B cell (primary cell): ENCODE data around the gene CTTNBP2NL. TPM values are rescaled to one million over a fixed set of nuclear protein-coding genes. Genes with fewer than 3 reads are reported as not detected.
A peak's percentile ranks its signal among the peaks of the same experiment; 100 is the strongest.

Experiments used
- ATAC-seq: fragments of 200-7000 bp; cut with Tn5 transposase; one replicate; pipeline ENCODE4 v1.10.0; 2021; ENCODE audit warnings: low read depth, mild to moderate bottlenecking, moderate number of reproducible peaks, moderate library complexity
- CTCF ChIA-PET: fragments of 350-600 bp; sonication (Branson Sonifier 250); formaldehyde crosslinking; loops from one replicate; lab custom pipeline; 2021; ENCODE audit warnings: antibody characterized with exemption, inconsistent platforms; lab: Charles Lee
- POLR2A ChIA-PET: fragments of 350-600 bp; sonication (Branson Sonifier 250); formaldehyde crosslinking; loops from one replicate; lab custom pipeline; 2021; ENCODE audit warnings: antibody characterized with exemption; lab: Charles Lee
- DNase-seq: peaks from one replicate; pipeline ENCODE4 v3.0.0; 2013
- H2AFZ ChIP-seq: 2 replicates; pipeline ENCODE4 v1.6.1; 2012; ENCODE audit warnings: mild to moderate bottlenecking, low read depth, low read length; ENCODE audit not compliant: insufficient read depth, poor library complexity, severe bottlenecking
- H3K27ac ChIP-seq, 2 donors: 1 replicate in 1 of 2; 2 replicates in 1 of 2; pipeline ENCODE4 v1.5.1; 2012 to 2013; ENCODE audit warnings: low read length in 2 of 2, mild to moderate bottlenecking in 2 of 2, moderate library complexity in 1 of 2
- H3K27me3 ChIP-seq, 4 experiments: fragments of 200-600 bp in 1 of 4; sonication (generic) in 1 of 4; replicated peaks in 1 of 4; 1 replicate in 2 of 4; 2 replicates in 2 of 4; pipeline versions ENCODE4 v1.6.1 to v1.7.0; 2013 to 2016; ENCODE audit warnings: low read length in 3 of 4, mild to moderate bottlenecking in 2 of 4, mixed read lengths in 1 of 4, moderate library complexity in 1 of 4; ENCODE audit not compliant: insufficient read depth in 4 of 4, control insufficient read depth in 3 of 4; ENCODE audit errors: control extremely low read depth in 1 of 4
- H3K36me3 ChIP-seq, 2 experiments: replicated peaks in 1 of 2; 1 replicate in 1 of 2; 2 replicates in 1 of 2; pipeline versions ENCODE4 v1.6.1 to v1.7.1; 2013; ENCODE audit warnings: low read length in 1 of 2; ENCODE audit not compliant: insufficient read depth in 2 of 2, control insufficient read depth in 1 of 2; ENCODE audit errors: control extremely low read depth in 1 of 2, extremely low read depth in 1 of 2
- H3K4me1 ChIP-seq, 2 donors: fragments of 200-600 bp in 1 of 2; sonication (generic) in 1 of 2; 1 replicate in 1 of 2; 2 replicates in 1 of 2; pipeline versions ENCODE4 v1.5.1 to v1.6.1; 2013 to 2017; ENCODE audit warnings: low read length in 2 of 2; ENCODE audit not compliant: control insufficient read depth in 2 of 2, insufficient read depth in 2 of 2
- H3K4me2 ChIP-seq: replicated peaks from 2 replicates; pipeline ENCODE3; 2012; ENCODE audit warnings: mild to moderate bottlenecking, low read depth, low read length; ENCODE audit not compliant: poor library complexity, severe bottlenecking
- H3K4me3 ChIP-seq, 5 experiments: fragments of 200-600 bp in 1 of 5; sonication (generic) in 1 of 5; 1 replicate in 3 of 5; 2 replicates in 2 of 5; pipeline versions ENCODE4 v1.5.1 to v1.7.0; 2011 to 2016; ENCODE audit warnings: low read length in 4 of 5, mild to moderate bottlenecking in 4 of 5, low read depth in 2 of 5, control low read depth in 1 of 5, moderate library complexity in 1 of 5; ENCODE audit not compliant: insufficient read depth in 1 of 5; ENCODE audit errors: control extremely low read depth in 1 of 5, extremely low read depth in 1 of 5
- H3K79me2 ChIP-seq: fragments of 200-600 bp; sonication (generic); one replicate; pipeline ENCODE4 v1.6.0; 2016; ENCODE audit warnings: low read length; ENCODE audit not compliant: control insufficient read depth, insufficient read depth
- H3K9ac ChIP-seq: fragments of 200-600 bp; sonication (generic); 2 replicates; pipeline ENCODE4 v1.6.1; 2017; ENCODE audit warnings: mild to moderate bottlenecking, low read length, moderate library complexity
- H3K9me3 ChIP-seq, 3 donors: one replicate each; pipeline versions ENCODE4 v1.6.1 to v1.7.1; 2013; ENCODE audit warnings: low read length in 2 of 3; ENCODE audit not compliant: control insufficient read depth in 2 of 3, insufficient read depth in 1 of 3; ENCODE audit errors: control extremely low read depth in 1 of 3
- H4K20me1 ChIP-seq: 2 replicates; pipeline ENCODE4 v1.6.0; 2012; ENCODE audit warnings: mild to moderate bottlenecking, low read length; ENCODE audit not compliant: insufficient read depth, control insufficient read depth, poor library complexity, severe bottlenecking
- H3K27ac Mint-ChIP-seq: one replicate; pipeline ENCODE4 v1.8.0; 2021; ENCODE audit warnings: mixed read lengths
- H3K27me3 Mint-ChIP-seq: one replicate; pipeline ENCODE4 v1.8.0; 2021; ENCODE audit warnings: mixed read lengths
- H3K4me1 Mint-ChIP-seq: one replicate; pipeline ENCODE4 v1.8.0; 2021; ENCODE audit warnings: mixed read lengths
- H3K4me3 Mint-ChIP-seq: one replicate; pipeline ENCODE4 v1.8.0; 2021; ENCODE audit warnings: mixed read lengths
- H3K9me3 Mint-ChIP-seq: one replicate; pipeline ENCODE4 v1.8.0; 2022; ENCODE audit warnings: mixed read lengths; ENCODE audit not compliant: insufficient read depth
- CTCF ChIP-seq: fragments of 200-600 bp; IDR thresholded peaks from one replicate; pipeline ENCODE4 v1.8.0; 2022; ENCODE audit warnings: antibody characterized with exemption, mild to moderate bottlenecking
- EZH2 ChIP-seq: IDR thresholded peaks from 2 replicates; pipeline ENCODE4 v1.6.1; 2012; ENCODE audit warnings: borderline replicate concordance, low read depth, mild to moderate bottlenecking, moderate library complexity, low read length; ENCODE audit not compliant: insufficient read depth, poor library complexity, severe bottlenecking
- WGBS: methylation state at CpG from one replicate; pipeline ENCODE4 v1.1.5; 2013; ENCODE audit warnings: missing lambda C conversion rate; ENCODE audit not compliant: insufficient coverage; 5-methylcytosine and 5-hydroxymethylcytosine counted together
- intact Hi-C: fragments of 100-400 bp; cut with micrococcal nuclease; formaldehyde crosslinking; loops from one replicate; pipeline ENCODE4 v1.10.0; 2022
- polyA plus RNA-seq: library from polyadenylated mRNA; depleted of rRNA; stranded (reverse); fragments of >200 nt; gene quantifications from 2 replicates; pipeline ENCODE4 v1.2.3, GENCODE V29; 2012
- total RNA-seq, 2 donors: library from RNA; stranded (reverse); fragments of 120-200 nt in 1 of 2; gene quantifications; 1 replicate in 1 of 2; 2 replicates in 1 of 2; pipeline versions ENCODE4 v1.2.3 to v1.2.4, GENCODE V29; 2013 to 2022

Gene CTTNBP2NL
- total and polyA plus RNA-seq, 2 donors (not counting 1 experiment from before 2014, with no cell fraction given), result 0.46 to 28.9 TPM

- Histone ChIP-seq H3K9me3 (peaks cover 0 to 5% (median 0%) of the 10 kb centered on the region in 3 donors), H3K4me3 (no peak overlapping the region), H3K4me2 (no peak overlapping the region), H3K9ac (no peak overlapping the region), H3K27ac (no peak overlapping the region), H3K27me3 (peaks cover 0 to 17% (median 4%) of the 10 kb centered on the region in 4 experiments), H3K36me3 (no peaks in the 10 kb centered on the region), H3K79me2 (no peaks in the 10 kb centered on the region), H2AFZ (no peak overlapping the region), H3K4me1 (peaks cover 18 to 30% of the 10 kb centered on the region in 2 donors), H4K20me1 (no peaks in the 10 kb centered on the region)
- Mint-ChIP-seq H3K4me1 (peaks cover 32% of the 10 kb centered on the region), H3K4me3 (no peak overlapping the region), H3K9me3 (no peaks in the 10 kb centered on the region), H3K27me3 (peaks cover 29% of the 10 kb centered on the region), H3K27ac (no peak overlapping the region)
- ChIA-PET POLR2A (no interaction called here), CTCF (interaction anchor here (2.2 to 3.2 kb wide), 2 partner anchors 67 to 70 kb away, joined by 12 to 17 read pairs; no protein-coding TSS in a partner anchor)
- no CpG with 5 or more reads among the region's 3 CpGs for WGBS
- no peak for DNase-seq
- no peak for ATAC-seq
- intact Hi-C loops, result loop anchor here (10.0 kb wide), 1 partner anchor 213 kb away; the partner anchor contains the start of gene MOV10
- no peak for TF ChIP-seq CTCF
- no peak for TF ChIP-seq EZH2
Observed at GRCh38 chr1:112461200-112461871, 65.3 kb downstream of the CTTNBP2NL start.

- Histone ChIP-seq H3K9me3 (peaks cover 0 to 5% (median 0%) of the 10 kb centered on the region in 3 donors), H2AFZ (no peak overlapping the region), H3K4me1 (peaks cover 27 to 40% of the 10 kb centered on the region in 2 donors), H3K27ac (no peak overlapping the region), H3K4me3 (peak overlapping the region in 1 of 5 experiments; percentile 18), H3K4me2 (peak overlapping the region; percentile 34), H3K9ac (no peak overlapping the region), H3K36me3 (no peaks in the 10 kb centered on the region), H3K79me2 (no peaks in the 10 kb centered on the region), H3K27me3 (peaks cover 0 to 17% (median 4%) of the 10 kb centered on the region in 4 experiments), H4K20me1 (no peaks in the 10 kb centered on the region)
- ChIA-PET POLR2A (no interaction called here), CTCF (interaction anchor here (0.6 to 3.2 kb wide), 12 partner anchors 17 to 1489 kb away, joined by 3 to 17 read pairs (median 4); partner anchors contain the start of gene PPM1J)
- Mint-ChIP-seq H3K27me3 (peaks cover 21% of the 10 kb centered on the region), H3K4me3 (peak overlapping the region; percentile 33), H3K9me3 (no peaks in the 10 kb centered on the region), H3K27ac (peak overlapping the region; percentile 17), H3K4me1 (peaks cover 46% of the 10 kb centered on the region)
- intact Hi-C loops, result loop anchor here (10.0 kb wide), 1 partner anchor 212 kb away; the partner anchor contains the start of gene MOV10
- ATAC-seq (no peak), DNase-seq (no peak)
- WGBS, result 14% methylated on average over 1 of the region's 1 CpG
- TF ChIP-seq EZH2, result no peak
- no peak for TF ChIP-seq CTCF
Observed at GRCh38 chr1:112462953-112463279, 66.9 kb downstream of the CTTNBP2NL start.
